ENCODE data around the gene MOB3B. TPM values are rescaled to one million over a fixed set of nuclear protein-coding genes. Genes with fewer than 3 reads are reported as not detected.

MOB3B gene
- total RNA-seq, 2 experiments from 2014 or later: 1.3 TPM

DNA sequence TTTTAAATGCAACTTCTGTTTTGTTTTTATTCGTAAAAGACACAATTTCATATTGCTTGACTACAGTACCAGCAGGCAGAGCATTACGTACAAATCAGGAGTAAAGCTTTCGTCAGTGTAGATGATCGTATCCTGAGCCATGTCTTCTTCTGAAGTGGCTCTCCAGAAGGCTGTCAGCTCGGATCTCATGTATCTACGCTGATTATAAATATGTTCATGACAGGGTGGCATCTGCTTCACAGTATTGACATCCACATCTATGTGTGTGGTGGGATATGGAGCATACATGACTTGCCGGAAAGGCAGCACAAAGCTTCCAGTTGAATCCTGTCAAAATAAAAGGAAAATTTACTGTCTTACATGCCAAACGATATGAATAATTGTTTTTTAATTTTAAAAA lies 26.9 kb upstream of the MOB3B start:
- Mint-ChIP-seq H3K4me3 (no peak overlapping the region), H3K27me3 (no peaks in the 10 kb centered on the region), H3K36me3 (peaks cover 18% of the 10 kb centered on the region), H3K4me1 (no peaks in the 10 kb centered on the region), H3K27ac (no peak overlapping the region), H3K9me3 (no peaks in the 10 kb centered on the region)
- no peak for DNase-seq

DNA sequence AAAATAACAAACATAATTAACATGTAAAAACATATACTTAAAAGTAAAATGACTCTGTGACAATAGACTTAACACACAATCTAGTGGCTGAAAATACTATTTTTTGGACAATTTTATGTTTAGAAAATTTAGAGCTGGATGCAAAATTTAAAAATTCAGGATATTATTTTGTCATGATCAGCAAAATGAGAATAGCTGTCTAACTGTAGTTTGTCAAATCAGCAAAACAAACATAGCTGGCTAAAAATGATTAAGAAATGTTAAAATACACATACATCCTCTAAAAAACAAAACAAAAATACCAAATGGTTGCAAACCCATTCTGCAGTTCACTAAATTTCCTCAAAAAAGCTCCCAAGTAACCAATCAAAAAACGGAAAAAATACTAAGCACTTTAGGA lies 25.1 kb upstream of the MOB3B start:
- peaks cover 19% of the 10 kb centered on the region for H3K36me3 Mint-ChIP-seq
- H3K4me3 Mint-ChIP-seq: no peak overlapping the region
- H3K9me3 Mint-ChIP-seq: no peaks in the 10 kb centered on the region
- no peaks in the 10 kb centered on the region for H3K4me1 Mint-ChIP-seq
- no peak overlapping the region for H3K27ac Mint-ChIP-seq
- no peaks in the 10 kb centered on the region for H3K27me3 Mint-ChIP-seq
- DNase-seq: no peak

DNA sequence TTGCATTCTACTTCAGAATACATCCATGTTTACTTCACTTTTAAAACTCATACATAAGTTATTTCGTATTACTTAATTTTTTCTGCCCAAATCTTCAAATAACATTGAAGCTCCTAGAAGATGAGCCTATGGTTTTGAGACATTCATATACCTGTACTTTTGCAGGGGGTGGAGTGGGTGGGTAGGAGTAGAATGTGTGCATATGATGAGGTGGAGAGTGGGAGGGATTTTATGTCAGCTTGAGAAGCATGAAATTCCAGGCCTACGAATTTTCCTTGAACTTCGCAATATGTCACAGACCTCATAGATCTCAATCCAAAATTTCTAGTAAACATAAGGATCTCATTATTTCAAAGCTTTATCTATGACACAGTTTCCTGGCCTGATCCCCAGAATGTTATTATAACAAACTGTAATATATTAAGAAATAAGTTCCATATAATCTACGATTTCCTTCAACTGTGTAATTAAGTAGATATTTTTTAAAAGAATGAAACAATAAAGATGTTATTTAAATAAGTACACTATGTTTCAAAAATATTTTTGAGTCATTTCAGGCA lies 19.7 kb upstream of the MOB3B start:
- H3K4me1 Mint-ChIP-seq: no peaks in the 10 kb centered on the region
- H3K4me3 Mint-ChIP-seq: no peak overlapping the region
- H3K27me3 Mint-ChIP-seq: no peaks in the 10 kb centered on the region
- no peaks in the 10 kb centered on the region for H3K9me3 Mint-ChIP-seq
- peaks cover 21% of the 10 kb centered on the region for H3K36me3 Mint-ChIP-seq
- DNase-seq: no peak
- no peak overlapping the region for H3K27ac Mint-ChIP-seq

DNA sequence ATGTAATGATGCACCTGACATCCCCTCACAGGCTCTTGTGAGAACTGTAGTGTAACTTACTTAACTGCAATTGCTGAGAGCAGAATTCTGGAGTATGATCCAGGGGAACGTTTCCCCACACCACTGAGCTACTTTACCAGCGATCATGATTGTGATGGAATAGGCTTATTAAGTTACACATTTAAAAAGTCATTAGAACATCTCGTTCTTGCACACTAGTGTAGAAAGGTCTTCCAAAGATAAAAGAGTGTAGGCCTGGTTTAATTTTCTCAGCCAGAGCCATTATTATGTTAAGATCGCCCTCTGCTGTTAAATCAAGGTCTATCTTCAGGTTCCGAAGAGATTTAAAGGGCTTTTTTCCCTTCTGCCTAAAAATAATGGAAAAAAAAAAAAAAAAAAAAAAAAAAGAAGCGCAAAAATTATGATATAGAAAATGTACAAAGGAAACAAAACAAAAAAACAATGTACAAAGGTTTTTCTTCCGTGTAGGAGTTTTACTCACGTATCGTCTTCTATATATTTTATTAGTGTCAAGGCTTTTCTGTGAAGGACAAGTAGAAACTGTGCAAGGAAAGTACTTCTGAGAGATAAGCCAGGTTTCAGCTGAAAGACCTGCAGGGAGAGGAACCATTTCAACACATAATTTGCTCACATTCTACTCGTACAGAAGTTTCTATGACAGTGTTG lies 18.6 kb upstream of the MOB3B start:
- Mint-ChIP-seq H3K4me3 (no peak overlapping the region), H3K27ac (no peak overlapping the region), H3K9me3 (no peaks in the 10 kb centered on the region), H3K36me3 (peaks cover 11% of the 10 kb centered on the region), H3K4me1 (no peaks in the 10 kb centered on the region), H3K27me3 (no peaks in the 10 kb centered on the region)
- no peak for DNase-seq

DNA sequence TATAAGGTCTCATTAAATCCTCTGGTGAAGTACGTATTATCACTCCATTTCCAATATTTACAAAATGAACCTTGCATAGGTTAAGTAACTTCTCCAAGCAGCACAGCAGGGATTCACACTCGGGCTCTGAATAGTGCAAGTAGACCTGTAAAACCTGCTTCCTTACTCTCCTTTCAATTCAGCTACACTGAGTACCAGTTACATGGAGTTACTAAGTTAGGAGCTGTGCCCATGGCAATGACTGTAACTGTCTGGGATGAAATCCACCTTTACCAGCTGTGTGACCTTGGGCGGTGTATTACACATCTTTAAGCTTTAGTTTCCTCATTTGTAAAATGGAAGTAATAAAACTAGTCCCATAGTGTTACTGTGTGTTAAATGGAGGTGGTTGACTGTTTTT lies 15.9 kb upstream of the MOB3B start:
- H3K27me3 Mint-ChIP-seq: no peaks in the 10 kb centered on the region
- no peaks in the 10 kb centered on the region for H3K9me3 Mint-ChIP-seq
- H3K36me3 Mint-ChIP-seq: peaks cover 5% of the 10 kb centered on the region
- no peak for DNase-seq
- H3K4me1 Mint-ChIP-seq: no peaks in the 10 kb centered on the region
- H3K27ac Mint-ChIP-seq: no peak overlapping the region
- no peak overlapping the region for H3K4me3 Mint-ChIP-seq

DNA sequence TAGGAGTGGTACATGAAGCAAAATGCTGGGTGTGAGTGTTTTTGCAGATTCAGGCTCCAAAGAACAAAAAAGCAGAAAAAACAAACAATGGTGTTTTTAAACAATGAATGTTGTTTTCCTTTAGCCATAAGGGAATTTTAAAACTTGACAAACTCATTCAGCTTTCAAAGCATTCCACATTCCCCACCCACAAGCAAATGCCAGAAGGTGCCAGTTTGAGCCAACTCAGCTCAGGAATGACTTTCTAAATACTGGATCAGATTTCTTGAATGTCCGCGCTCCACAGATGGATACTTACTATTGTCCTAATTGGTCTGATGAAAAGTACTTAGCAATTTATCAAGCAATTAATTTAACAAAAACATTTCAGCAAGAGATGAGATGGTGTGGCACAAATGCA lies 12.9 kb upstream of the MOB3B start:
- no peak for DNase-seq
- H3K27ac Mint-ChIP-seq: no peak overlapping the region

DNA sequence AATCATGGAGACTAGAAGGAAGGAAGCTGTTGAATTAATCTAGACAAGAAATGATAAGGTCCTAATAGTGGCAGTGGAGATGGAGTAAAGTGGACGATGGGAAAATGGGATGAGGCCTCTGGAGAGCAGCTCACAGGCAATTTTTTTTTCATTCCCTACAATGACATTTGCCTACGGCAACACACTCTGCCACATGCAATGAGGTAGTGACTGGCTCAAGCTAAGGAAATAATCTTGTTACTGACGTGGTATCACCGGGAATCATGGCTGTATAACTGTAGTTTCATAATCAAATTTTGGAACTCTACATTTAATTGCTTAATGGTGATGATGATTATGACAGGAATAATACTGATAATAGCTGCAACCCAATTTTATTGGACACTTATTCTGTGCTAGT lies 12.1 kb upstream of the MOB3B start:
- DNase-seq: no peak
- Mint-ChIP-seq H3K4me1 (no peaks in the 10 kb centered on the region), H3K36me3 (peaks cover 5% of the 10 kb centered on the region), H3K4me3 (no peak overlapping the region), H3K27ac (no peak overlapping the region), H3K9me3 (no peaks in the 10 kb centered on the region), H3K27me3 (no peaks in the 10 kb centered on the region)

More for the DNA sequence above, 12.9 kb upstream of the MOB3B start:
- Mint-ChIP-seq H3K4me1 (no peaks in the 10 kb centered on the region), H3K9me3 (no peaks in the 10 kb centered on the region), H3K4me3 (no peak overlapping the region), H3K27me3 (no peaks in the 10 kb centered on the region), H3K36me3 (peaks cover 5% of the 10 kb centered on the region)

DNA sequence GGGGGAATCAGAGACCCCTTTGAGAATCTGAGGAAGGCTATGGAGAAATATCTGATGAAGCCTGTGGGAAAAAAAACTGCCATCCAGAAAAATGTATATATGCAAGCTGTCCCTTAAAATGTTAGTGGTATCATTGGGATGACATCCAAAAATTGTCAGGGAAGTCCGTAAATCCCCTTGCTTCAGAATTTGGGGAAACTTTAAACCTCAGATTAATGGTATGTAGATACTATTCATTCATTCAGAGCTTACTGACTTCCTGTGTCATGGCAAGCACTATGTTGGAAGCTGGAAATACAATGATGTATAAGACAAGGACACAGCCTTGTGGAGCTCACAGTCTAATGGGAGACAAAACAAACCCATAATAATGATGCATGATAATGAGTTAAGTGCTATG lies 10.9 kb upstream of the MOB3B start:
- no peaks in the 10 kb centered on the region for H3K9me3 Mint-ChIP-seq
- no peaks in the 10 kb centered on the region for H3K4me1 Mint-ChIP-seq
- no peak for DNase-seq
- H3K36me3 Mint-ChIP-seq: peaks cover 5% of the 10 kb centered on the region
- no peak overlapping the region for H3K27ac Mint-ChIP-seq
- no peak overlapping the region for H3K4me3 Mint-ChIP-seq
- no peaks in the 10 kb centered on the region for H3K27me3 Mint-ChIP-seq

DNA sequence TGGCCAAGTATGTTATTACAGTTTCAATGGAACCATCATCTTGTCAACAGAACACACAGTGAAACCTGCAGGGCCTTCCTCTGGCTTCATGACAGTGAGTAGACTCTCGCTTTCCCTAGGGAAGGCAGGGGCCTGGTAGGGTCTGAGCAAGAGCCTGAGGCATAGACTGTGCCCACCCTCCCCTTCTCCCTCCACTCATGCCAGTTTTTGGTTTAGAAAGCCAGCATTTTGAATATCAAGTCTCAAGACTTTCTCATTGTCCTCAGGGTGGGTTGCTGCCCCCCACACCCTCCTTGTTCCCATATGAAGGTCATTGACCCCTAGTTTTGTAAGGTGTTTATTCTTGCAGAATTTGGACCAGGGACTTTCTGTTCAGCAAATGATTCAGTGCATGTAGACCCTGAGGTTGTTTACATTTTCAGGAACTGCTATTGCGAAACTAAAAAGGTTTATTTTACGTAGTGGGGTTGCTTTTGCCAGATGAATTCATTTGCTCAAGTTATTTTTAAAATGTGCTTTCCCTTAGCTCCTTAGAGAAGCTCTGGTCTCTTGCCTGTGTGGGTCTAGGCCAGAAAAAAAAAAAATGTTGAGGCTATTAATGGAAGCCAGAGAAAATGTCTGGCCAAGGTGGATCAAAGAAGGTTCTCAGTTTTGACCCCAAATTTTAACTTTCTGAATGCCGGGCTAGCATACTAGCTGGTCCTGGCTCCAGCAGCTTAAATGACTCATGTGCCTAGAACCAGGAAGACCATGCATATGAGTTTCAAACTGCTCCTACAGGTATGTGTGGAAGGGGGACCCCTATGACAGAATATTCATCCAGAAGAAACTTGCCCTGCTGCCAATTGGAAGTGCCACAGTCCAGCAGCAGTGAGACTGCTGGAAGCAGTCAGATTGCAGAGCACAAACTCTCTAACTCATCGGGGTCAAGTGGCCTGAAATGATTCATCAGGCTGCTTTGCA lies 10.1 kb upstream of the MOB3B start:
- Mint-ChIP-seq H3K4me3 (no peak overlapping the region), H3K27ac (no peak overlapping the region), H3K36me3 (peaks cover 4% of the 10 kb centered on the region)

DNA sequence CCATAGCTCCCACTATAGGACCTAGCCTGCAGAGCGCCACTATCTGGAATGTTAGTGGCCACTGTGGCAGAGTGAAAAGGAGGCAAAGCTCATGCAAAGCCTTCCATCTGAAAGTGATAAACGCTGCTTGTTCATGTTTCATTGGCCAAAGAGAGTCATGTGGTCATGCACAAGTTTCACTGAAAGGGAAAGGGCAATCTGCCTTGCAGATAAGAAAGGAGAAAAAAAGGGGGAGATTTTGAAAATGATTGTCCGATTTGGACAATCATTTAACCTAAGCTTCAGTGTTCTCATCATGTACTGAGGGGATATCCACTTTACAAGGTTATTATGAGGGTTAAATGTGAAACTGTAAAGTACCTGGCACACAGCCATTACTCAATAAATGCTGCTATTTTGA lies 9.0 kb upstream of the MOB3B start:
- no peak for DNase-seq
- no peak overlapping the region for H3K4me3 Mint-ChIP-seq
- H3K36me3 Mint-ChIP-seq: peaks cover 3% of the 10 kb centered on the region
- H3K4me1 Mint-ChIP-seq: no peaks in the 10 kb centered on the region
- H3K27me3 Mint-ChIP-seq: no peaks in the 10 kb centered on the region
- H3K27ac Mint-ChIP-seq: no peak overlapping the region
- no peaks in the 10 kb centered on the region for H3K9me3 Mint-ChIP-seq

More for the DNA sequence above, 10.1 kb upstream of the MOB3B start:
- no peaks in the 10 kb centered on the region for H3K27me3 Mint-ChIP-seq
- no peak for DNase-seq
- no peaks in the 10 kb centered on the region for H3K9me3 Mint-ChIP-seq
- H3K4me1 Mint-ChIP-seq: no peaks in the 10 kb centered on the region

DNA sequence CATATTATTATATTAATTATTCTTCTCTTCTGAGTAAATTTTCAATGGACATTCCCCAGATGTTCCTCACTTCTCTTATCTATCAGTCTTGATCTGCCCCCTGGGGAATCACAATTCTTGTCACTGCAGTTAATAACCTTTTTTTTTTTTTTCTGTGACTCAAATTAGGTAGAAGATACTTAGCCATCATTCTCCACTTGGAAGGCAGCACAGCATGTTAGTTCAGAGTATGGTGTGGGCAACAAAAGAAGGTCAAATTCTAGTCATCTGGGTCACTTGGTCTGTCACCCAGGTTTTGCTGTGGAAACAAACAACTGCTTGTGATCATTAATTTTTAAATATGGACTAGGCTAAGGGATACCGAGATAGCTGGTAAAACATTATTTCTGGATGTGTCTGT lies 8.1 kb upstream of the MOB3B start:
- no peaks in the 10 kb centered on the region for H3K36me3 Mint-ChIP-seq
- H3K27ac Mint-ChIP-seq: no peak overlapping the region
- H3K27me3 Mint-ChIP-seq: no peaks in the 10 kb centered on the region
- DNase-seq: no peak
- H3K9me3 Mint-ChIP-seq: no peaks in the 10 kb centered on the region
- H3K4me1 Mint-ChIP-seq: no peaks in the 10 kb centered on the region
- H3K4me3 Mint-ChIP-seq: no peak overlapping the region

DNA sequence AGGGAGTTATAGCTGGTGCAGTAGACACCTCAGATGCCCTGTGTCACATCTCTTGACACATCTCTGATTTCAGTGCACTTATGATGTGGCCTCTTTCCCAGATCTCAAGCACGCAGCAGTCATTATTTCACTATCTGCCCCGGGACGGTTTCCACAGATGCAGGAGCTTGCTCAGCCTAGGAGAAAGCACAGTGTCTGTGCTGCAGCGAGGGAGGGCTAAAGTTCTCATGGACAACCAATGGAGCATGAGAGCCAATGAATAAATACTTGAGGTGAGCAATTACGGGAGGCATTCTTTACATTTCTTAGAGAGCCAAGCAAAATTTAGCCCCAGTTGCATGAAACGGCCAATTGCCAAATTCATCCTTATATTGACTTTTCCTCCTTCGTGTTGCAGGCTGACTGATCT lies 7.4 kb upstream of the MOB3B start:
- no peaks in the 10 kb centered on the region for H3K27me3 Mint-ChIP-seq

DNA sequence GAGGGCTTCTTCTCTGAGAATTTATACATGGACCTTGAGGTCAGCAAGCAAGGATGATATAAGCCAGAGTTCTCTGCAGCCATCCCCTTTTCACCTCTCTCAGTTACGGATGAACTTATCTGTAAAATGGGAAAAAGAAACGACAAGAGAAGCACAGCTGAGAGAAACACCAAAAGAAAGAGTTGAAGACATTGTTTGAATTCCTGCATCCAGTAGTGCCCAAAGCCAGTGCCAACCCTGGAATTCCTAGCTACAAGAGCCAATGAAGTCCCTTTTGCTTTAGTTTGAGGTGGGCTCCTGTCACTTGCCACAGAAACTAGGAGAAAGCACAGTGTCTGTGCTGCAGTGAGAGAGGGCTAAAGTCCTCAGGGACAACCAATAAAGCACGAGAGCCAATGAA lies 6.6 kb upstream of the MOB3B start:
- H3K4me1 Mint-ChIP-seq: no peaks in the 10 kb centered on the region
- H3K36me3 Mint-ChIP-seq: no peaks in the 10 kb centered on the region
- DNase-seq: no peak
- H3K4me3 Mint-ChIP-seq: no peak overlapping the region
- no peak overlapping the region for H3K27ac Mint-ChIP-seq
- no peaks in the 10 kb centered on the region for H3K27me3 Mint-ChIP-seq
- no peaks in the 10 kb centered on the region for H3K9me3 Mint-ChIP-seq

More for the DNA sequence above, 7.4 kb upstream of the MOB3B start:
- no peak overlapping the region for H3K27ac Mint-ChIP-seq
- no peak overlapping the region for H3K4me3 Mint-ChIP-seq
- H3K9me3 Mint-ChIP-seq: no peaks in the 10 kb centered on the region
- no peaks in the 10 kb centered on the region for H3K4me1 Mint-ChIP-seq
- H3K36me3 Mint-ChIP-seq: no peaks in the 10 kb centered on the region
- no peak for DNase-seq

DNA sequence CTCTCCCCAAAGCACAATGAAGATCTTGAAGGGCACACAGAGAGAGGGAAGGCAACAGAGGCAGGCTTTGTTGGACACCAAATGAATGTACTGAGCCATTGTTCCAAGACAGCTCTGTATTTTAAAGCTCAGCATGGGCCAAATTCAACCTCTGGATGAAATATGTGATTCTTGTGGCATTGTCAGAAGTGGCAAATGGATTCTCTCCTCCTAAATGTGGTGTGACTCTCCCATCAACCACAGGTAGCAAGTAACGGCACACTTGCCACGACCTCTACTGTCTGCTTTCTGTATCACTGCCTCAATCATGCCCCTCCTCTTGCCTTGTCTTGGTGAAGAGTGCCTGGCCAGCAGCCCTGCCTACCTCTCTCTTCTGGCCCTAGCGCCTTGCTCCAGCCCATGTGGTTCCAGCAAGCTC lies 6.1 kb upstream of the MOB3B start:
- DNase-seq: no peak
- Mint-ChIP-seq H3K4me1 (no peaks in the 10 kb centered on the region), H3K27ac (no peak overlapping the region)

DNA sequence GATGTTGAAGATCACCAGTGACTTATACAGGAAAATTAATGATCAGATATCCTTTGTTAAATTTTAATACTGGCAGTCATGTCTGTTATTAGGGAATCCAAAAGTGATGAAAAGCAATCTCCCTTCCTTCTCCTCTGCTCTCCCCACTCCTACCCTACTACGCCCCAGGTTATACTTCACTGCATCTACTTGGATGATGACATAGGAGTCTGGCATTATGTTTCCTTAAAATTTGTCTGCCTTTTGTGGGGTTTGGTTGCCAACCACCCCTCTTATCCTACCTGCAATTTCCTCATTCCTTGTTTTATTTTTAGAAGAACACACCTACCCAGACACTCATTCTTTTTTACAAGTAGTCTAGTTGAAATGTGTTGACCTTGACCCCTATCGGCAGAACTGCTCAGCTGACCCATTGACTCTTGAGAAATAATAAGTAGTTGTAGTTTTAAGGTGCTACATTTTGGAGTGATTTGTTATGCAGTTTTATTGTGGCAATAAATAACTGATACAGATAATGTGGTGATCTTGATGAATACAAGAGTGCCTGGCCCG lies 5.1 kb upstream of the MOB3B start:
- Mint-ChIP-seq H3K27ac (no peak overlapping the region), H3K9me3 (no peaks in the 10 kb centered on the region), H3K27me3 (no peaks in the 10 kb centered on the region), H3K36me3 (no peaks in the 10 kb centered on the region), H3K4me3 (no peak overlapping the region), H3K4me1 (no peaks in the 10 kb centered on the region)
- DNase-seq: no peak

More for the DNA sequence above, 6.1 kb upstream of the MOB3B start:
- Mint-ChIP-seq H3K9me3 (no peaks in the 10 kb centered on the region), H3K36me3 (no peaks in the 10 kb centered on the region), H3K27me3 (no peaks in the 10 kb centered on the region), H3K4me3 (no peak overlapping the region)

Measured in activated naive CD8-positive, alpha-beta T cell treated with anti-CD3 and anti-CD28 coated beads for 36 hours (primary cell).